SU-DHL-6 (cell line): ENCODE results near the gene DNAAF5.
A peak's percentile ranks its signal among the peaks of the same experiment; 100 is the strongest.

Experiments used
- H2AFZ ChIP-seq: fragments of 200-600 bp; sonication (generic); 2 replicates; pipeline ENCODE4 v1.6.1; 2014; ENCODE audit warnings: low read depth, mild to moderate bottlenecking, moderate library complexity, mixed read lengths, antibody characterized with exemption, low read length; ENCODE audit not compliant: severe bottlenecking
- H3F3A ChIP-seq: fragments of 200-600 bp; shearing (Covaris generic); 2 replicates; pipeline ENCODE4 v1.6.0; 2016; ENCODE audit warnings: antibody characterized with exemption, mild to moderate bottlenecking; ENCODE audit not compliant: insufficient read depth
- H3K27ac ChIP-seq: fragments of 200-600 bp; sonication (generic); 2 replicates; pipeline ENCODE4 v1.5.1; 2016; ENCODE audit warnings: low read depth, mild to moderate bottlenecking, low read length, moderate library complexity, mixed read lengths
- H3K27me3 ChIP-seq: fragments of 200-600 bp; sonication (generic), shearing (Covaris generic); 2 replicates; pipeline ENCODE4 v1.6.0; 2014; ENCODE audit warnings: mild to moderate bottlenecking, low read length
- H3K36me3 ChIP-seq: fragments of 200-600 bp; sonication (generic); 2 replicates; pipeline ENCODE4 v1.6.1; 2014; ENCODE audit warnings: mild to moderate bottlenecking, low read length, mixed read lengths
- H3K4me2 ChIP-seq: fragments of 300-600, 200-600 bp; shearing (Covaris generic), sonication (generic); 2 replicates; pipeline ENCODE4 v1.6.0; 2014; ENCODE audit warnings: low read length, low read depth, mild to moderate bottlenecking; ENCODE audit not compliant: poor library complexity, severe bottlenecking
- H3K4me3 ChIP-seq: fragments of 200-600 bp; sonication (generic); 2 replicates; pipeline ENCODE4 v1.5.1; 2014; ENCODE audit warnings: antibody characterized with exemption, low read length, mild to moderate bottlenecking, mixed read lengths; ENCODE audit not compliant: insufficient read depth, poor library complexity, severe bottlenecking
- H3K79me2 ChIP-seq: fragments of 200-600 bp; sonication (generic); 2 replicates; pipeline ENCODE4 v1.6.1; 2014; ENCODE audit warnings: mild to moderate bottlenecking, low read length, moderate library complexity; ENCODE audit not compliant: insufficient read depth
- H3K9ac ChIP-seq: fragments of 200-600 bp; sonication (generic); 2 replicates; pipeline ENCODE4 v1.7.0; 2014; ENCODE audit warnings: mild to moderate bottlenecking, low read length
- H3K9me2 ChIP-seq: fragments of 200-600 bp; sonication (generic); replicated peaks from 2 replicates; pipeline ENCODE4 v1.6.1; 2014; ENCODE audit warnings: low read length; ENCODE audit not compliant: insufficient read depth
- H3K9me3 ChIP-seq: fragments of 200-600 bp; sonication (generic); 2 replicates; pipeline ENCODE4 v1.6.1; 2014; ENCODE audit warnings: low read length, mixed read lengths; ENCODE audit not compliant: insufficient read depth
- H4K20me1 ChIP-seq: fragments of 200-600 bp; sonication (generic); 2 replicates; pipeline ENCODE4 v1.6.1; 2014; ENCODE audit warnings: low read depth, mild to moderate bottlenecking, antibody characterized with exemption, low read length, moderate library complexity, mixed read lengths
- EZH2phosphoT487 ChIP-seq: fragments of 200-600 bp; sonication (generic), shearing (Covaris generic); conservative IDR thresholded peaks from 2 replicates; pipeline ENCODE4 v1.6.1; 2018; ENCODE audit warnings: mild to moderate bottlenecking, antibody characterized with exemption, low read length, moderate library complexity, mixed read lengths
- TF ChIP-seq, protein P1 (sequence below): fragments of 200-600 bp; sonication (generic); IDR thresholded peaks from one replicate; pipeline ENCODE4 v1.5.1; 2017; ENCODE audit warnings: antibody characterized with exemption, mild to moderate bottlenecking, low read length, moderate library complexity; ENCODE audit not compliant: insufficient read depth, poor library complexity, severe bottlenecking

DNAAF5 gene

DNA sequence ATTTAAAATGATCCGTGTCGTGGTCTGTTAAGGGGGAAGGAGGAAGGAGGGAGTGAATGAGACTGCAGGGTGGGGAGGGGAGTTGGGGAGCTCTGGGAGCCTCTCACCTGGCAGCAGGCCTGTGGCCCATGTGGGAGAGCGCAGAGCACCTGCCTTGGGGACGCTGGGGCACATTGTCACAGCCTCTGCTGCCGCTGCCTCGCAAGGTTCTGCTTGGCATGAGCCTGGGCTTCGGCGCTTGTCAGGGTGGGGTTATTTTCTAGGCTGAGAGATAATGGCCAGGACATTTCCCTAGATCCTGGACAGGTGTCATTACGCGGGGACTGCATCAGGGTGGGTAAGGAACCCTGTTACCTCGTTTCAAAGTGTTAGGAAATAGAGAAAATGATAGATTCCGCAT lies 103.6 kb downstream of the DNAAF5 start:
- Histone ChIP-seq H3K9ac (no peak overlapping the region), H3F3A (no peaks in the 10 kb centered on the region), H3K36me3 (no peaks in the 10 kb centered on the region)

DNA sequence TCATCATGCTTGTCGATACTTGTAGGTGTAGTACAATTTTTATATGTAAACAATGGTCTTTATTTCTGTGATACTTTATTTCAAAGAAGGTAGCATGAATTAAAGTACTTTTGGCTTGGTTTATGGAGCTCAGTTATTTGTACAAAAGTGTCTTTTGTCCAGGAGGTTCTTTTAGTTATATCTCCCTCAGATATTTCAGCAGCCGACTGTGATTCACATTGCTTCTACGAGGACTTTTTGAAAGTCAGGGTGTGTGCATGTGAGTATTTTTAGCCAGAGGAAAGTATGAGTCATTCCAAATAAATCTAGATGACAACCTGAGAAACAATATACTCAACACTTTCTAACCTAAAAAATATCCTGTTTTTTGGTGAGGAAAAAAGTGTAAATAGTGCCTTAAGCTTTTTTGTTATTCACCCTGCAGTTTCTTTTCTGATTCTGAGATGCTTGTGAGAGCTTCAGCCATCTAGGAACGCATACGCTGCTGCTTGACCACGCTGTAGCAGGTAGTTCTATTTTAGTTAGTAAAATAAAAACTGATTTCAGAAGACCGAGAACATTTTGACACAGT lies 105.2 kb downstream of the DNAAF5 start:
- no peak overlapping the region for H3K27ac ChIP-seq
- no peaks in the 10 kb centered on the region for H3F3A ChIP-seq
- H3K9me2 ChIP-seq, result no peaks in the 10 kb centered on the region
- no peak overlapping the region for H2AFZ ChIP-seq
- peak overlapping the region; percentile 3 for H3K4me2 ChIP-seq
- H4K20me1 ChIP-seq, result peaks cover 3% of the 10 kb centered on the region
- H3K9me3 ChIP-seq, result no peaks in the 10 kb centered on the region
- H3K27me3 ChIP-seq, result no peaks in the 10 kb centered on the region
- H3K9ac ChIP-seq, result no peak overlapping the region
- H3K36me3 ChIP-seq, result no peaks in the 10 kb centered on the region
- no peak overlapping the region for H3K4me3 ChIP-seq
- no peak for TF ChIP-seq EZH2phosphoT487
- TF ChIP-seq, protein P1, sequence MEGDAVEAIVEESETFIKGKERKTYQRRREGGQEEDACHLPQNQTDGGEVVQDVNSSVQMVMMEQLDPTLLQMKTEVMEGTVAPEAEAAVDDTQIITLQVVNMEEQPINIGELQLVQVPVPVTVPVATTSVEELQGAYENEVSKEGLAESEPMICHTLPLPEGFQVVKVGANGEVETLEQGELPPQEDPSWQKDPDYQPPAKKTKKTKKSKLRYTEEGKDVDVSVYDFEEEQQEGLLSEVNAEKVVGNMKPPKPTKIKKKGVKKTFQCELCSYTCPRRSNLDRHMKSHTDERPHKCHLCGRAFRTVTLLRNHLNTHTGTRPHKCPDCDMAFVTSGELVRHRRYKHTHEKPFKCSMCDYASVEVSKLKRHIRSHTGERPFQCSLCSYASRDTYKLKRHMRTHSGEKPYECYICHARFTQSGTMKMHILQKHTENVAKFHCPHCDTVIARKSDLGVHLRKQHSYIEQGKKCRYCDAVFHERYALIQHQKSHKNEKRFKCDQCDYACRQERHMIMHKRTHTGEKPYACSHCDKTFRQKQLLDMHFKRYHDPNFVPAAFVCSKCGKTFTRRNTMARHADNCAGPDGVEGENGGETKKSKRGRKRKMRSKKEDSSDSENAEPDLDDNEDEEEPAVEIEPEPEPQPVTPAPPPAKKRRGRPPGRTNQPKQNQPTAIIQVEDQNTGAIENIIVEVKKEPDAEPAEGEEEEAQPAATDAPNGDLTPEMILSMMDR, result no peak
- H3K79me2 ChIP-seq, result peaks cover 60% of the 10 kb centered on the region

More for the DNA sequence above, 103.6 kb downstream of the DNAAF5 start:
- no peak for TF ChIP-seq EZH2phosphoT487
- TF ChIP-seq, protein P1, result no peak
- Histone ChIP-seq H2AFZ (no peak overlapping the region), H4K20me1 (peaks cover 3% of the 10 kb centered on the region), H3K9me2 (no peaks in the 10 kb centered on the region), H3K4me3 (no peak overlapping the region), H3K27me3 (no peaks in the 10 kb centered on the region), H3K79me2 (peaks cover 76% of the 10 kb centered on the region), H3K4me2 (no peak overlapping the region), H3K27ac (no peak overlapping the region), H3K9me3 (no peaks in the 10 kb centered on the region)

DNA sequence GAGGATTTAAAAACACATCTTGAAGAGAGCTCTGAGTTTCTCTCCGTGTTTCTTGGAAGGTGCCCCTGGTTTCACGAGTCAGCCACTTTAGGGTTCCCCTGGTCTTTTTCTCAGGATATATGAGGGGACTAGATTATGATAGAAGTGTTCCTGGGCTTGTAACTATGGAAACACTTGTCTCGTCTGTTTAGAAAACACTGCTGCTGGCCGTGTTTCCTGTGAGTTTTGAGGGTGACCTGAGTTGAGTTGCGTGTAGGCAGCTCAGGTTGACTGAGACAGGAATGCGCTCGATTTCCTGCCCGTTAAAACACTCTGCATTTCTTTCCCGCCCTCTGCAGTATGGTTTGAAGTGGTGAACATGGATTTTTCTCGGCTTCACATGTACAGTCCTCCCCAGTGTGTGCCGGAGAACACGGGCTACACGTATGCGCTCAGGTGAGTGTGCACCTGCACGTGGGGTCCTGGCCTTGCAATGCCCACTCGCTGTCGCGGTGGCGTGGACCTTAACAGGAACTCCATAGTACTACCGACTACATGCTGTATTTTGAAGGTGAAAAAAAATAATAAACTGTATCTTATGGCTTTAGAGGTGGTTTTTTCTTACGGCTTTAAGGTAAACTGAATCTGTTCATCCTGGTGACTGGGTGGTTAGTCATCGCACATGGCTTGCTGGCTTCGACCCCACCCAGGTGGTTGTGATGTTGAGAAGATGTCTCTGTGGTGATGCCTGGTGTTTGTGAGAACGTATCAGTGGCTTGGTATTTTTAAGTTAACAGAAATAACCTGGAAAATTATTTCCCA lies 105.9 kb downstream of the DNAAF5 start, which contains the start of gene SUN1:
Gene SUN1 (plus strand): TSS at position 310 of the 801 bp plus-strand sequence. CDS start 49 bp downstream, at position 359.
- H3K27ac ChIP-seq, result no peak within 1 kb of the TSS
- H2AFZ ChIP-seq, result no peak within 1 kb of the TSS
- H3K4me2 ChIP-seq, result peak within 1 kb of the TSS; percentile 3
- H3K79me2 ChIP-seq, result peaks cover 53% of the 10 kb centered on the region
- no peaks in the 10 kb centered on the region for H3K9me3 ChIP-seq
- H3K27me3 ChIP-seq, result no peaks in the 10 kb centered on the region
- H3K9me2 ChIP-seq, result no peaks in the 10 kb centered on the region
- TF ChIP-seq EZH2phosphoT487, result no peak
- TF ChIP-seq, protein P1, result no peak
- no peaks in the 10 kb centered on the region for H3F3A ChIP-seq
- no peak within 1 kb of the TSS for H3K4me3 ChIP-seq
- no peaks in the 10 kb centered on the region for H3K36me3 ChIP-seq
- peaks cover 3% of the 10 kb centered on the region for H4K20me1 ChIP-seq
- no peak within 1 kb of the TSS for H3K9ac ChIP-seq
